Measurements from ENCODE around the gene RAP2A.

The RAP2A gene

GRCh38 chr13:97495678-97496077, 61.7 kb downstream of the RAP2A start:
- no peak for DNase-seq (ENCODE audit: low spot score)

- no peak for DNase-seq (ENCODE audit: low spot score)
These were observed 62.5 kb downstream of the RAP2A start for GRCh38 chr13:97496511-97496910.

GRCh38 chr13:97497400-97497799, 63.4 kb downstream of the RAP2A start:
- DNase-seq (ENCODE audit: low spot score), result no peak

- DNase-seq (ENCODE audit: low spot score), result no peak
These were observed 64.5 kb downstream of the RAP2A start for GRCh38 chr13:97498419-97498818.

GRCh38 chr13:97499181-97499580, 65.2 kb downstream of the RAP2A start:
- DNase-seq (ENCODE audit: low spot score), result no peak

GRCh38 chr13:97502181-97502580, 68.2 kb downstream of the RAP2A start:
- DNase-seq (ENCODE audit: low spot score), result no peak

GRCh38 chr13:97502706-97503105, 68.7 kb downstream of the RAP2A start:
- no peak for DNase-seq (ENCODE audit: low spot score)

- DNase-seq (ENCODE audit: low spot score), result no peak
These were observed 71.0 kb downstream of the RAP2A start for GRCh38 chr13:97505017-97505416.

- no peak for DNase-seq (ENCODE audit: low spot score)
These were observed 72.5 kb downstream of the RAP2A start for GRCh38 chr13:97506511-97506910.

- no peak for DNase-seq (ENCODE audit: low spot score)
These were observed 78.8 kb downstream of the RAP2A start for GRCh38 chr13:97512732-97513131.

- DNase-seq (ENCODE audit: low spot score), result no peak
These were observed 81.7 kb downstream of the RAP2A start for GRCh38 chr13:97515643-97516042.

- DNase-seq (ENCODE audit: low spot score), result no peak
These were observed 84.0 kb downstream of the RAP2A start for GRCh38 chr13:97517967-97518366.

Data from hematopoietic multipotent progenitor cell treated with erythropoietin and hydrocortisone succinate and interleukin-3 and kit ligand, for 17 days (in vitro differentiated cells).